K562 (cell line): ENCODE measurements around the gene VGLL4. TPM values are rescaled to one million over a fixed set of nuclear protein-coding genes. Genes with fewer than 3 reads are reported as not detected.
A peak's percentile ranks its signal among the peaks of the same experiment; 100 is the strongest.

ENCODE experiments used
- CREB5 ChIP-seq: fragments of 250-450 bp; sonication (Bioruptor Pico); IDR thresholded peaks from 2 replicates; pipeline ENCODE4 v1.5.0; 2020; ENCODE audit warnings: mild to moderate bottlenecking
- POLR2H ChIP-seq: IDR thresholded peaks from 2 replicates; pipeline ENCODE4 v1.6.1; 2016; ENCODE audit warnings: missing genetic modification characterization, low read depth, mild to moderate bottlenecking, control low read depth, missing compliant biosample characterization, moderate library complexity
- REST ChIP-seq, 2 experiments: fragments of 450-650 bp; formaldehyde crosslinking in 1 of 2; IDR thresholded peaks; 2 replicates each; pipeline versions ENCODE4 v1.4.0 to v1.6.1; 2014 to 2020; ENCODE audit warnings: mild to moderate bottlenecking in 2 of 2, borderline replicate concordance in 1 of 2, low read depth in 1 of 2
- SAFB ChIP-seq: fragments of 200-400 bp; formaldehyde crosslinking; IDR thresholded peaks from 2 replicates; pipeline ENCODE4 v1.6.1; 2017; ENCODE audit warnings: low read depth, low read length, borderline replicate concordance
- SNRNP70 ChIP-seq: fragments of 200-400 bp; formaldehyde crosslinking; optimal IDR thresholded peaks from 2 replicates; pipeline ENCODE3; 2017; ENCODE audit warnings: low read depth, low read length
- ZFPM2 ChIP-seq: fragments of 250-450 bp; sonication (Bioruptor Pico); IDR thresholded peaks from 2 replicates; pipeline ENCODE4 v1.5.1; 2022; ENCODE audit warnings: mild to moderate bottlenecking
- ZNF282 ChIP-seq: sonication (generic); formaldehyde crosslinking; IDR thresholded peaks from 2 replicates; pipeline ENCODE4 v1.8.1; 2023; ENCODE audit warnings: missing genetic modification reagents
- ZNF318 ChIP-seq, 2 experiments: fragments of 450-650 bp; IDR thresholded peaks; 2 replicates each; pipeline ENCODE4 v1.6.1; 2016; ENCODE audit warnings: mild to moderate bottlenecking in 2 of 2, borderline replicate concordance in 1 of 2, low read depth in 1 of 2, moderate library complexity in 1 of 2
- ZNF511 ChIP-seq: sonication (generic); formaldehyde crosslinking; IDR thresholded peaks from 2 replicates; pipeline ENCODE4 v1.8.0; 2022; ENCODE audit warnings: mild to moderate bottlenecking, missing genetic modification reagents
- polyA plus RNA-seq, 8 experiments: library from polyadenylated mRNA; depleted of rRNA in 4 of 8; stranded (reverse) in 5 of 8; unstranded in 3 of 8; fragments of >200 nt; fragmentation: Nextera tagmentation in 2 of 8; fragmentation: Illumina TruSeq in 1 of 8; extraction: Ambion mirVana in 2 of 8; extraction: Trizol in 1 of 8; gene quantifications; 2 replicates each; pipeline versions ENCODE4 v1.2.1 to v1.2.3, GENCODE V29; 2011 to 2014; ENCODE audit warnings: inconsistent platforms in 1 of 8, missing spikeins in 1 of 8
- total RNA-seq, 7 experiments: library from RNA; depleted of rRNA in 6 of 7; stranded (reverse); fragments of >200 nt in 6 of 7; fragmentation: Illumina TruSeq in 2 of 7; extraction: Trizol in 2 of 7; gene quantifications; 2 replicates each; pipeline versions ENCODE4 v1.2.1 to v1.2.3, GENCODE V29; 2011 to 2021; ENCODE audit warnings: low replicate concordance in 1 of 7

VGLL4 gene
- total and polyA plus RNA-seq, 9 of the 15 experiments (the other 6 are each of a cell fraction or from before 2014, with no cell fraction given) = 0.27 to 10.9 (median 8.6) TPM

GRCh38 chr3:11651900-11652299 lies 8.2 kb upstream of the VGLL4 start (continued):
- no peak for TF ChIP-seq ZNF318 (IDR thresholded peaks at IDR 0.05; ENCODE audit: borderline replicate concordance in 1 of 2, low read depth in 1 of 2)
- TF ChIP-seq ZFPM2 (CRISPR knock-in tag) = no peak
- no peak for TF ChIP-seq ZNF511 (CRISPR knock-in tag)
- TF ChIP-seq CREB5 (CRISPR knock-in tag) = no peak
- TF ChIP-seq SNRNP70 = no peak
- no peak for TF ChIP-seq SAFB
- peak; percentile 49; the same call in 1 of the 2 replicates for TF ChIP-seq REST (IDR thresholded peaks at IDR 0.05; ENCODE audit: borderline replicate concordance)
- TF ChIP-seq REST (CRISPR knock-in tag; IDR thresholded peaks at IDR 0.05; ENCODE audit: low read depth) = no peak
- TF ChIP-seq ZNF282 (CRISPR knock-in tag) = no peak
- TF ChIP-seq POLR2H (tag) = 0 out of 2 replicates have a peak, but pooled peaks have one; percentile 33
